Measurements from ENCODE around the gene CD180.
A peak's percentile ranks its signal among the peaks of the same experiment; 100 is the strongest.

GRCh38 chr5:67165526-67166459 lies 30.8 kb downstream of the CD180 start:
- TF ChIP-seq CTCF (conservative IDR thresholded peaks at IDR 0.05 in 1 of 2, IDR thresholded peaks at IDR 0.05 in 1 of 2; ENCODE audit: low read depth in 1 of 2, low read length in 2 of 2) (peak; percentile 82 to 86), EZH2 (IDR thresholded peaks at IDR 0.05; ENCODE audit: low read length, missing control alignments) (no peak)
